Stimulated activated CD8-positive, alpha-beta memory T cell treated with anti-CD3 and anti-CD28 coated beads, Interleukin-12 subunit alpha, Interleukin-12 subunit beta, amount 100 ng/mL, for 24 hours (primary cell): ENCODE data around the gene OAT.
"Not testable (repeated sequence)": the region's sequence is repeated elsewhere in the genome, so short reads cannot be mapped to it uniquely, and the experiment has no call there.

Experiments used
- DNase-seq: peaks from one replicate; pipeline ENCODE4 v3.0.0-alpha.2; 2020; ENCODE audit errors: extremely low read depth

Gene OAT

DNA sequence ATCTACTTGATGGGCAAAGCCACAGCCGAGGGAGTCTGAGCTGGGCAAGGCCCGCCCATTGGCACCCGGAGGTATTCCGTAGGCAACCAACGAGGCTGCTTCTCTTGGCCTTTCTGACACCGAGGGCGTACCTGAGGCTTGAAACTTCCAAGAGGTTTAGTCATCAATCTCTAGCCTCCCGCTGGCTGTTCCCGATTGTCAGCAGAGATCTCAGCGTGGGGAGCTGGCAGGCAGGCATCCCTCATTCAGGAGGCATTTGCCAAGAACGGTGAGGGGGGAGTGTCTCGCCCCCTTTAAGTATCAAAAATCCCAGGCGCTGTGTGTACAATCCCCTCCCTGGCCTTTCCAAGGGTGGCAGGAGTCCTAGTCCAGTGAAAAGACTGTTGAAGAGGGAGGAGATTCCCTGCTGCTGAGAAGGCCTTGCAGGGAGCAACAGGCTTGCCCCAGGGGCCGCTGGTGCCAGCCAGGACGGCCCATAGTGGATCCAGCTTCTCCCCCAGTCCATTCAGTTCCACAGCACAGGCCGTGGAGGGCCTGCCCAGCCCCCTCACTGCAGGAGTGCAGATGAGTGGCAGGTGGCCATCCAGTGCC lies 39.7 kb downstream of the OAT start:
- no peak for DNase-seq

DNA sequence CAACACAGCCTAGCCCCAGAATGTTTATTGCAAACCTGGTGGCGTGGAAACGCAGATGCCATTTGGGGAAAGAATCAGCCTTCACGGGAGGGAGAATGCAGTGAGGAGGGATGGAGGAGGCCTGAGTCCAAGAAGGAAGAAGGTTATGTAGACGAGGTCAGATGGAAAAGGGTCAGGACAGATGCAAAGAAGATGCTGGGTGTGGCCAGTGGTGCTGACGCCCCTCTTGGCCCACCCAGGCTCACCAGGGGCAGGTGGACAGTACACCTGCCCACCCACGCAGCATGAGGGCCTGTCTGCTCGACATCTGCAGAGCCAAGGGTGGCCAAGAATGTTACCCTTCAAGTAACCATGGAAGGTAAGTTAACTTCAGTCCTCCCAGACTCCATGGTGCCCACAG lies 40.5 kb downstream of the OAT start:
- no peak for DNase-seq

DNA sequence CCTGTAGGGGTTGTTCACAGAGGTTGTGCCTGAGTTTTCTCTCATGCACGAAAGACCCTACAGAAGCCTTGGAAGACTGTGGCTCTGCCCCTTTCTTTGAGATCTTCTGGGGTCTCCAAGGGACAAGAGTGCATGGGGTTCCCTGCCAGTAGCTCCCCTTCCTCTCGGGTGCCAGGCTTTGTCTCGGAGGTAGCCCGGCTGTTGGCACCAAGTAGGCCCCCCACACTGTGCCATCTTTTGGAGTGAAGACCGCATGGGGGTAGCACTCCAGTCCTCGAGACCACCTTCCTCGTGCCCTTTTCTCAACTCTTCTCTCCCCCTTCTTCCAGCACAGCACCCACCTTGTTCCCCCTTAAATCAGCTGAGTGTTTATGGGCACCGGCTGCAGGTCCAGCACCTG lies 41.6 kb downstream of the OAT start:
- DNase-seq, result no peak

DNA sequence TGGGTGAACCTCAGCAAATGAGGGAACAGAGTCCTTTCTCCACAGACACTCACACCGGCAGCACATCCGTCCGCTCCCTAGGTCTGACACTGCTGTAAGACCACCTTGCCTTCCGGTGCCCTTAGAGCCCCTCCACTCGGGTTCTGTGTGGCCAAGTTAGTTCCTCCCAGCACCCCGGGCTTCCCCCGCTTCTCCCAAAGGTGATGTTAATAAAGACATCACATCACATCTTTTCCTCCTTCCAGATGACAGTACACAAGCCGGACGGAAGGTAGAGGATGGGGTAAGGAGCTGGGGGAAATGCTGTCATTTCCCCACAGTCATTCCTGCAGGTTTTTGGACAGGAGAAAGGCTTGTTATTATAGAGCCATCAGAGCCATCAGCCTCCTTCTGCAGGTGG lies 42.3 kb downstream of the OAT start:
- no peak for DNase-seq

DNA sequence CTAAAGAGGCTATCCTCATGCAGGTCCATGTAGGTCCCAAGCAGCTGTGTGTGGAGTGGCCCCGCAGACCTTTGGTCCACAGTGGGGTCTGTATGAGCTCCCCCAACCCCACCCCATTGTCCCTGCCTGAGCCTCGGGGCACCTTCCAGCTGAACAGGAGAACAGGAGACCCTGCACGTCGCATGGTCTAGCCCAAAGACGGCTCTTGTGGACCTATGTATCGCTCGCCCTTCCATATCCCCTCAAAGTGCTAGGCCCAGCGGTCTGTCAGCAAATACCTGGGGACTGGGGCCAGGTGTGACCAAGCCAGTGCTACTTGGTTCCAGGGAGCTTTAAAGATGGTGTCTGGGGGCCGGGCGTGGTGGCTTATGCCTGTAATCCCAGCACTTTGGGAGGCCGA lies 43.0 kb downstream of the OAT start:
- DNase-seq, result no peak

DNA sequence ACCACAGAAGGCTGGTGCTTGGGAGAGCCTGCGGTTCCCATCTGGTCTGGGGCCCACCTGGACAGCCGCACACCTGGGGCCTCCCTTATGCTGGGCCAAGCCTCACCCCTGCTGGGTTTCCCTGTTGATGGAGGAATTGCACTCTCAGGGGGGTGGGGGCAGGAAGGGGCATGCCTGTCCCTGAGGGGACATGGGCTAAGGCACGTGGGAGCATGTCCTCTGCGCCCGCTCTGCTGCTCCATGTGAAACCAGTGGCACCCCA lies 43.4 kb downstream of the OAT start:
- DNase-seq, result no peak

DNA sequence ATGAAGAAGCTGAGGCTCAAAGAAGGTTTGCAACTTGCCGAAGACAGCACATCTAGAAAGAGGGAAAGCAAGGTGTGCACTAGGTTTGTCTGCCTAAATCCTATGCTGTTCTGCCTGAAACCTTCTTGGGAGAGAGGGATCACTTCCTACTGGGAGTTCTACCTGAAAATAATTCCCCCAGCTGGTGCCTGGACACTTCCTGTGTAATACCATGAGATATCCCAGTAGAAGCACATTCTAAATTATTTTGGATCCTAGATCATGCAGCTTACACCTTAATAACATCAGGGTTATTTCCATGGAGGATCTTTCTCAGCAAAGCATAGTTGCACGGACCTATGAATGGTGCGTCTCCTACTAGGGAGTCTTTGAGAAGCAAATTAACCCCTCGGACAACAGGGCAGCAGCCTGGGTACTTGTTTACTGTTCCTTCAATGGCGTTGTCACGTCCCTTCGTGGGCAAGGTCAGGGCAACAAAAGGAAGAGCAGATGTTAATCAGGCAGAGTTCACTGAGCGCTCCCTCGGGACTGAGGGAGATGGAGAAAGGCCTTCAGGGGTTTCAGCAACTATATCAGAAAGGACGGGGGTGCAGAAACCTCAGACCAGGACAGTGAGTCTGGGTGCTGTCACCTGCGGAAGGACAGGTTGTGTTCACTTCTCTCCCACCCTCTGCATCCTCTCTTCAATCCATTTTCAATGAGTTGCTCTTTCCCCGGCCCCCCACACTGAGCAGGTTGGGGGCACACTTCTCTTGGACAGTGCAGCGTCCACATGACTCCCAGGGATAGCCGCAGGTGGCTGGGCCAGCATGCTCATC lies 44.0 kb downstream of the OAT start:
- DNase-seq, result no peak

DNA sequence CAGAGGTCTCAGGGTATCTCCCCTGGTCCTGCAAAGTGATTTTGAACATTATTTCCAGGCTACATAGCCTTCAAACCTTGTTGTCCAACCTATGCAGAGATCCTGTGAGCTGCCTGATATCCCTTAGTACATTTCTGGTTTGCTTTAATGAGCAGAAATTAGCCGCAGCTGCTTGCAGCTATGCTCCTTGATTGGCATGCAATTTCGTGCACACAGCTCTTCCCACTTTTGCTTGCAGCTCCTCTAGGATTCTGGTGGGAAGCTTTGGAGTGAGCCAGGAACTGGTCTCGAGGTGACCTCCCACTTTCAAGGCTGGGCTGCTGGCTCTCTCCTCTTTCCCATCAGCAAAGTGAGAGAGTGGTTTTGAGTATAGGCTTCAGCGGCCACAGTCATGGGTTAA lies 45.8 kb downstream of the OAT start:
- no peak for DNase-seq

DNA sequence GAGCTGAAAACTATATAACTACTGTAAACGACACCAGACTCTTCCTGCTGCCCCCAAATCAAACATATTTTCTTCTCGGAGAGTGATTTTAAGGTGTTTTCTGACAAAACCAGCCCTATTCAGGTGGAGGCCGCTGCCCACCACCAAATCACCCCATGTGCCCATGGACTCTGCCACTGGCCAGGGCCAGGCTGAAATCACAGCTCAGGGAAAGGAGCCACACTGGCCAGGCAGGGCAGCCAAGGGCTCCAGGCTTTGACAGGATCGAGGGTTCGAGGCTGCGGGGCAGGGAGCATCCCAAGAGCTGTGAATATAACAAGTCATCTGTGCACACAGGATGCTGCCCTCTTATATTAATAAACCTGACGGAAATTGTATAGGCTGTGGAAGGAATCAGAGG lies 48.3 kb downstream of the OAT start:
- DNase-seq, result no peak

DNA sequence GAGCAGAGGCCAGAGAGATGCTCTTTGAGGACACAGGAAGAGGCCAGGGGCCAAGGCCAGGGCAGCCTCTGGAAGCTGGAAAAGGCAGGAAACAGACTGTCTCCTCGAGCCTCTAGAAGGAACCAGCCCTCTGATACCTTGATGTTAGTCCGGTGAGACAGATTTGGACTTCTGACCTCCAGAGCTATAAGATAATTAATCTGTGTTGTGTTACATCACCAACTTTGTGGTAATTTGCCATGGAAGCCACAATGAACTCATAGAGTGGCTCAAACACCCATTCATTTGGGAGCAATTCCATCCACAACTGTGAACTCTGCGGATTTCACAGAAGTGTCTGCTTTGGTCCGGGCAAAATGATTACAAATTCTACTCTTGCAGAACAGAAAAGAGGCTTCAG lies 48.7 kb downstream of the OAT start:
- no peak for DNase-seq

DNA sequence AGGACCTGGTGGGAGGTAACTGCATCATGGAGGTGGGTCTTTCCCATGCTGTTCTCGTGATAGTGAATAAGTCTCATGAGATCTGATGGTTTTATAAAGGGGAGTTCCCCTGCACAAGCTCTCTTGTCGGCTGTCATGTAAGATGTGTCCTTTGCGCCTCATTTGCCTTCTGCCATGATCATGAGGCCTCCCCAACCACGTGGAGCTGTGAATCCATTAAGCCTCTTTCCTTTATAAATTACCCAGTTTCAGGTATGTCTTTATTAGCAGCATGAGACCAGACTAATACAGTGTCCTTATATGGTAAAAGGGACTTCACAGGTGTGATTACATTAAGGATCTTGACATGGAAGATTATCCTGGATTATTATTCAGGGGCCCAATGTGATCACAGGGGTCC lies 49.2 kb downstream of the OAT start:
- DNase-seq, result not testable (repeated sequence)

DNA sequence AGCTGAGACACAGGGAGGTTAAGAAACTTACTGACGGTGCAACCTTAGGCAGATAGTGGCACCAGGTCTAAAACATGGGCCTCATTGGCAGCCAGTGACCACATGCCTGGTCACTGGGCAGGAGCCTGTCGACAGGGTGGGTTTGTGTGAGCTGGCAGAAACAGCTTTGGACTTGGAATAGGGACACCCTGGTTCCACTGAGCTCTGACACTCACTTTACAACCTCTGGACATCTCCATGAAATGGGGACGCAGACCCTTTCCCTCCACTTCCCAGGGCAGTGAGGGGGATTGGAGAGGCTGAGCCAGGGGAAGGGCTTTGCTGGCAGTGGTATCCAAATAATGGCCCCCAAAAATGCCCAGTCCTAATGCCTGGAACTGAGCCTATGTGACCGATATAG lies 49.7 kb downstream of the OAT start:
- DNase-seq, result no peak

DNA sequence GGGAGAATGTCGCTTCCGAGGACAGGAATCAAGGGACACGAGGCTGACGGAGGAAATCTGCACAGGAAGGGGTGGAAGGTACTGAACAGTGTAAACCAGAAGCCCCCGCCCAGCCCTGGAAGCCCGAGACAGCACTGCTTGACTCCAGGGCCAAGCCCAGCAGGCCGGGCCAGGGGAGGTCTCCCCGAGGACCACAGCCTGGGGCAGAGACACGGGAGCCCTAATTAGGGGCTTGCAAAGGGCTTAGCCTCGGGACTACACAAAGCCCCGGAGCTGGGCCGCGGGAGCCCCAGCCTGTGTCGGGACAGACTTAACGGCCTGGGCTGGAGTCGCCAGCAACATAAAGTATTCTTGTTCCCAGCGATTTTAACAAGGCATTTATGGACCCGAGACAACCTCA lies 50.8 kb downstream of the OAT start:
- no peak for DNase-seq

DNA sequence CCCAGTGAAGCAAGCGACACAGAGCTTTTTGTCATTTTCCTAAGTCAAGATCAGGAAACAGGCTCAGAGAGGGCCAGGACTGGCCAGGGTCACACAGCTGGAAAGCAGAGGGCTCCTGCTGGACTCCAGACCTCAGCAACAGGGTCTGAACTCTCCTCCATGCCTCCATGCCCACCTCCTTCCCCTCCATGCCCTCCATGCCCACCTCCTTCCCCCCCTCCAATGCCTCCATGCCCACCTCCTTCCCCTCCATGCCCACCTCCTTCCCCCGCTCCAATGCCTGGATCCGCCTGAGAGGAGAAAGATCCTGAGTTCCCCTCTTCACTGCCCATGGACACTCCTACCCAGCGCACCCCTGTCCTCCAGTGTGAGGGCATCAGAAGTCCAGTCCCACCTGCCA lies 51.3 kb downstream of the OAT start:
- DNase-seq, result no peak

DNA sequence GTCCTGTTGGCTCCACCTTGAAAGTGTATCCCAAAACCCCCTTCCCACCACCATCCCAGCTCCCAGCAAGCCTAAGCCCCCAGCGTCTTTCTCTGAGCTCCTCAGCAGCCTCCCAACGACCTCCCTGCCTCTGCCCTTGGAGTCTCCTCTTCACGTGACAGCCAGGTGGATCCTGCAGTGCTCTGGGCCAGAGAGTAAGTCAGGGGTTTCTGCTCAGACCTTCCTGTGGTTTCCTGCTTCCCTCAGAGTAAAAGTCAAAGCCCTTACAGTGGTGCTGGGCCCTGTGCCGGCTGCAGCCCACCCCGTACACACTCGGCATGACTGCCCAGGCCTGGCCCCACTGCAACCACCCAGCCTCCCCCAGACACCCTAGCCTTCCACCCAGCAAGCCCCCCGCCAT lies 51.9 kb downstream of the OAT start:
- no peak for DNase-seq

DNA sequence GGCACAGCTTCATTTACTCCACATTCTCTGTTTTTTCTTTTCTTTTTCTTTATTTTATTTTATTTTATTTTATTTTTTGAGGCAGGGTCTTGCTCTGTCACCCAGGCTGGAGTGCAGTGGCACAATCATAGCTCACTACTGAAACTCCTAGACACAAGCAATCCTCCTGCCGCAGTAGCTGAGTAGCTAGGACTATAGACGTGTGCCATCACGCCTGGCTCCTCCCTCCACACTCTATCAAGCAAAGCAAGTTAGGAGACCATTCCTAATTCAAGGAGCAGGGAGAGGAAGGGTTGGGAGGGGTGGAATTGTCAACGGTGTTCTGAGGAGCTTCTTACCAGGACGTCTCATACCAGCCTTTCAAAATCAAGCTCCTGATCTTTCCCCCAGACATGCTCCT lies 52.4 kb downstream of the OAT start:
- no peak for DNase-seq

DNA sequence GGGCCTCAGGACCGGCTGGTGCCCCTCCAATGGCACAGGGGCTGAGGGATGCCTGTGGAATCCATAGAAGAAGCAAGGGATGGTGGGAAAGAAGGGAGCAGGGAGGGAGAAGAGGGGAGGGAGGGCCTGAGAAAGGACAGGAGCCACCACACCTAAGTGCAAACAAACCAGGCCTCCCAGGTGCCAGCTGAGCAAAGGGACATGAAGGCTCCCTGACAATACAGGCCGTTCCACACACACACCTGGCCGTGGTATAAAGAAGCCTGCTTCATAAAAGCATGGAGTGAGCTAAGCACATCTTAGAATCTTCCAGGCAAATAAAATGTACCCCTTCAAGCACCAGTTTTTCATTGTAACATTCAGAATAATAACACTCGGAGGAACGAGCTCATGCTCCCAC lies 54.0 kb downstream of the OAT start:
- DNase-seq, result no peak

DNA sequence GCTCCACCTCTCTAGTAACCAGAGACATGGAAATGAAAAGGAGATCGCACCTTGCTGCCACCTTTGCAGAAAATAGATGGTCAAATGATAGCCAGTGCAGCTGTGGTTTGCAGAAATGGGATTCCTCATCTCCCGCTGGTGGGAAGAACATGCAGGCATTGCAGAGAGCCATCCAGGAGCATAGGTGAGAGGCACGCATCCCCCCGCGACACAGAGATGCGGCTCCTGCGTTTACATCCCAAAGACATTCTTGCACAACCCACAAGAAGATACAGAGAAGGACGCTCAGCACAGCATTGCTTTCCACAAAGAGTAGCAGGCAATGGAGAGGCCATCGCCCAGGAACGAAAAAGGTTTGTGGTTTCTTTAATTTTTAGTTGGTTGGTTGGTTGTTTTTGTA lies 56.2 kb downstream of the OAT start:
- DNase-seq, result no peak

DNA sequence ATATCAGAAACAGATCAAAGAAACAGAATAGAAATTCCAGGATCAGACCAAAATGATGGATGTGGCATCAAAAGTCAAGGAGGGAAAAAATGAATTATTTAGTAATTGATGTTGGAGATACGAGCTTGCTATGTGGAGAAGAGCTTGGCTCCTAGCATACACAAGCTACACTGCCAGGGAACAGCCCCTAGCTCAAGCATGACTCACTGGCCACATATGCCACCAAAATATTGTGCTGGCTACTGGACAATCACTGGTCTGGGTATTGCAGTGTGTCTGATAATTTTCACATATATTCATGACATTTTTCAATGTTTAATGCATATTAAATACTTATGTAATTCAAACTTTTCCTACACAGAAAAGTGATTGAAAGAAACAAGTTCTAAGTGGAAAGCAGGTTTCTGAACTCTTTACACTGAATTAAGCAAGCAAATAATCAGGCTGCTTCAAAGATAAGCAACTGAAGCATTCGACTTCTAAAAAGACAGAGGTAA lies 59.3 kb downstream of the OAT start:
- DNase-seq, result no peak

DNA sequence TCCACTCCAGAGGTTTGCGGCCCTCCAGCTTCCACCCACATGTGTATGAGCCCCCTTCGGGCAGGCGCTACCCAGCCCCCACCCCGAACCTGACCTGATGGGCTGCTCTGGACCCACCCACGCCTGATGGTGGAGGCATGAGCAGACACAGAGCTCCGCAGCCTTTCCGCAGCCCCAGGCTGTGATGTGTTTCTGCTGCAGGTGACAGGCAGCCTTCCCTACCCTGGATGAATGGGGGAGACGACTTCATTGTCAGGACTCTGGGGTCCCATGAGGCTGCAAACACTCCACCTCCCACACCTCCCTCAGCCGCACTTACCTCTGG lies 61.2 kb downstream of the OAT start:
- no peak for DNase-seq

DNA sequence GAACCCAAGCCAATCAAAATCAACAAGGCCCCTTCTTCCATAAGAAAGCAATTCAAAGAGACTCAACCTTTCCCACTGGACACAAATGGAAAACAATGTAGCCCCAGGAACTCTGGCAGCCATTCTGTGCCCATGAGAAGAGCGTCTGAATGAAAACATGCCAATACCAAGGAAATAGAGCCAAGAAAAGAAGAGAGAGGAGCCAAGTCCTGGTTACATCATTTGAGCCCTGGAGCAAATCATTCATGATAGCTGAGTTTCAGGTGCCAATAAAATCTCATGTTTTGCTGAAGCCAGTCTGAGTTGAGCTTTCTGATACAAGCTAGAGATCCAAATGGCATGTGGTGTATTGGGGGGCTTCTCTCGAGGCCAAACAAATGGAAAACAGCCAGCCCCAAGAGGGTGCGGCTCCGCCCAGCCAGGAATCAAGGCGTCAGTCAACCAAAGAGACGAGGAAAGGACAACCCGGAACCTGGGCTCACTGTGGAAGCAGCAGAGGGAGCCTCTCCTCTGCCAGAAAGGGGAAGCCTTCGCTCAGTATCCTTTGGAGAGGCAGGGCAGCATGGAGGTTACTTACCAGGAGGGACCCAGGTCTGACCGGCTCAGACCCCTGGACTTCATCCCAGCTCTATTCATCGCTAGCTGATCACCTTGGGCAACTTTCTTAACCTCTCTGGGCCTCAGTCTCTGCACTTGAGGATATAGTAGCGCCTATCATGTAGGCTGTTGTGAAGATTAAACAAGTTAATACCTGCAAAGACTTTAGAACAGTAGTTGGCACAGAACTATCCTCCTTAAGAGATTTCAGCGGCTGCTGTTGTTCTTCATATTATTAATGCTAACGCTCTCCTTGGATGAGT lies 61.8 kb downstream of the OAT start:
- DNase-seq, result no peak

DNA sequence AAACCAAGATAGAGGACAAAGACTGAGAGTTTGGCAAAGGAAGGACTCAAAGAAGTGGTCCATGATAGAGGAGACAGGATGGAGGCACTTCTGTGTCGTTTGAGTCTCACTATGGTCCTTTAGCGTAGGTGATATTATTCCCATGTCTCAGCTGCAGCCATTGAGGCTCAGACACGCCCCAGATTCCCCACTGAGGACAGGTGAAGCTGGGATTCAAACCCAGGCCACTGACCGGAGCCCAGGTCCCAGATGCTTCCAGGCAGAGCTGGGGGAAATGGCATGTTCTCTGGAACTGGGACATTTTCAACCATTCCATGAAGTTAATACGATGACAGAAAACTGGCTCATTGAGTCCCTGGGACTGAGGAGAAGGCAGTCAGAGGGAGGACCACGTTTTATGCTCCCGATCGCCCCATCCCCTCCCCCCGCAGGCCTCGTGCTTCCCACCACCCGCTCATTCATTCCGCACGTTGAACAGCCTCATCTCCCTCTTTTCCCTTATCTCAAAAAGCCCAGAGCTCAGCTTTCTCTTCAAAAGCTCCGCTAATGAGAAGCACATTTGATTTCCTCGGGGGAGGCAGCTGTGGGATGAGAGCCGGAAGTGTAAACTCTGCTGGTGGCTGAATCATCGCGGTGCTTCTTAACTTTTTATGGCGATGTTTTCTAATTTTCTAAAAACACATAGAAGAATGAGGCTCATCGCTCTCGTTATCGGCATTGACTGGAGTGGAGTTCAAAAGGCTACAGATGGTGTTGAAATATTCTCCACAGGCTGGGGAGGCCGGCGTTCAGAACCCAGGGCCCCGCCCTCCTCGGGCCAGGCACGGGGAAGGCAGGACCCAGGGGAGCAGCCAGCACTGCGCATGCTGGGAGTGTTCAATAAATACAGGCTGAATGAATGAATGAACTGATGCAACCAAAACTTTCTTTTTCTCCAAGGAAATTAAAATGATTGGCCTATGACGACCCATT lies 64.0 kb downstream of the OAT start:
- no peak for DNase-seq
